GM19397 (cell line): ENCODE measurements around the gene RELCH.

Experiments used
- ATAC-seq: cut with Tn5 transposase; IDR thresholded peaks from one replicate; pipeline ENCODE4 v1.9.1; 2021; ENCODE audit warnings: mild to moderate bottlenecking, moderate library complexity; ENCODE audit not compliant: unreplicated experiment

Gene RELCH

GRCh38 chr18:62321201-62321600, 134.1 kb downstream of the RELCH start:
- ATAC-seq: no peak

GRCh38 chr18:62323483-62324180, 136.6 kb downstream of the RELCH start:
- ATAC-seq: no peak

- no peak for ATAC-seq
Observed at GRCh38 chr18:62324181-62324828, 137.2 kb downstream of the RELCH start.

GRCh38 chr18:62324917-62325805, 138.1 kb downstream of the RELCH start, which contains the start of gene TNFRSF11A:
TNFRSF11A (plus strand) TSS chr18:62325310; CDS start chr18:62325353, 43 bp downstream.
- peak; percentile 76 for ATAC-seq

GRCh38 chr18:62325806-62326645, 139.0 kb downstream of the RELCH start:
- ATAC-seq: no peak

- ATAC-seq: no peak
Observed at GRCh38 chr18:62326646-62327348, 139.7 kb downstream of the RELCH start.

- ATAC-seq: no peak
Observed at GRCh38 chr18:62327977-62328376, 140.9 kb downstream of the RELCH start.

- ATAC-seq: no peak
Observed at GRCh38 chr18:62328586-62329525, 141.8 kb downstream of the RELCH start.

- ATAC-seq: no peak
Observed at GRCh38 chr18:62329691-62330454, 142.8 kb downstream of the RELCH start.

- no peak for ATAC-seq
Observed at GRCh38 chr18:62330650-62331049, 143.6 kb downstream of the RELCH start.

GRCh38 chr18:62331581-62332356, 144.7 kb downstream of the RELCH start:
- no peak for ATAC-seq

- ATAC-seq: no peak
Observed at GRCh38 chr18:62332431-62332830, 145.4 kb downstream of the RELCH start.

- ATAC-seq: no peak
Observed at GRCh38 chr18:62332964-62333695, 146.1 kb downstream of the RELCH start.

- no peak for ATAC-seq
Observed at GRCh38 chr18:62334120-62334519, 147.1 kb downstream of the RELCH start.

- no peak for ATAC-seq
Observed at GRCh38 chr18:62335494-62335893, 148.4 kb downstream of the RELCH start.

- ATAC-seq: no peak
Observed at GRCh38 chr18:62336618-62337017, 149.6 kb downstream of the RELCH start.

GRCh38 chr18:62337336-62337735, 150.3 kb downstream of the RELCH start:
- ATAC-seq: no peak
